HG03097 (cell line): Measurements from ENCODE around the gene GASK1B.

Source experiments
- ATAC-seq: cut with Tn5 transposase; IDR thresholded peaks from one replicate; pipeline ENCODE4 v1.9.1; 2021; ENCODE audit not compliant: unreplicated experiment, low FRiP score

GASK1B gene

DNA sequence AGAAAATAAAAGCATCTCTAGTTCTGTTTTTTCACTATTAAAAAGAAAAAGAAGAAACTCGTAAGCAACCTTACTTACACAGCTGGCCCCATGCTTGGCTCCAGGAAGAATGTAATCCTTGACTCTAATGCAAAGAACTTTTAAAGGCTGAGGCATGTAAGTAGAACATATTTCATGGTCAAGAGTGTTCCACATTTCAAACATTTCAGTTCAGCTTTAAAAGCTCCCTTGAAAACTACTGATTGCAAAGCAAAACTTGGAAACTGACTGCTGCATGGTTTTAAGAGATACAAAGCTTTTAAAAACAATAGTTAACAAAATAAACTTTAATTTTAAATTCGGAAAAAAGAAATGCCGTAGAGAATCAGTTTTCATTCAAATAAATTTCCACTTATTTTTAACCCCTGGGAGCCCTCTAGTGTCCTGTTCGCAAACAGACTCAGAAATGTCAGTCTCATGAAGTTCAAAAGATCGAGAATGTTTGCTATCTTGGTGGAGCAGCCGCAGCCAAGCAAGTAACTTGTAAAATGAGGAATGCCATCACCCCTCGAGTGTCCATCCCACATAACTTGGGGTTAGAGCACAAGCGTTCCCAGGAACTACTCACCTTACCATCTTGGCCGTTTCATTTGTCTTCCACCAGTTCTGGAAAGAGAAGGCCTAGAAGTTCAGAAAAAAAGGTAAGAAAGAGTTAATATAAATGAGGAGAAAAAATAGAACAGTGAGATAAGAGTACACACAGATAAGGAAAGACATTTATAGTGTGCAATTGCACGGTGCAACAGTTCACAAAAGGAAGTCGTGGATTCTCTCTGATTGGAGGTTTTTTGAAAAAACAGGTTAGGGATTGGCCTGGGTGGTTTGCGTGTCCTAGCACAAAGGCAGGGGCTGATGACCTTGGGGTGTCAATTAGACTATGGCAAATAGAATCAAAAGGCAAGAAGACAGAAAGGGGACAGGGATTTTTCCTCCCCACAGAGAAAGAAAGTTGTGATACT lies at the start of gene GASK1B:
TSS of gene GASK1B (minus strand) at position 765 of the 998 bp plus-strand sequence. CDS start 1,650 bp downstream, outside the sequence.
- no peak for ATAC-seq

DNA sequence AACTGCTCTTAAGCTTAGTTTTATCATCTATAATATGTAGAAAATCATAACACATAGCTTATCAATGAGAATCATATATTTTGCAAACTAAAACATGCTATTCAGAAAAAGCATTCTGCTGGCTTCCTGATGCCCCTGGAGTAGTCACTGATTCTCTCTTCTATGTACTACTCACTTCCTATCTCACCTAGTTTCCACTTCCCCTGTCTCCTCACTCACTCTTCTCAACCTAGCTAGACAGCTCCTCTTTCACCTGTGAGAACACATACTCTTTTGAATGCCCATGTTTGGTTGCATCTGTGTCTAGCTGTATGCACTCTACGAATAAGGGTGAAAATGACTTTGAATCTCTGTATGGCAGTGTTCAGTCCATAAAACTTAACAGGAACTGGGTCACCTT lies 46.8 kb upstream of the GASK1B start:
- ATAC-seq, result no peak

GRCh38 chr4:158217763-158218162 lies 44.9 kb upstream of the GASK1B start:
- no peak for ATAC-seq

DNA sequence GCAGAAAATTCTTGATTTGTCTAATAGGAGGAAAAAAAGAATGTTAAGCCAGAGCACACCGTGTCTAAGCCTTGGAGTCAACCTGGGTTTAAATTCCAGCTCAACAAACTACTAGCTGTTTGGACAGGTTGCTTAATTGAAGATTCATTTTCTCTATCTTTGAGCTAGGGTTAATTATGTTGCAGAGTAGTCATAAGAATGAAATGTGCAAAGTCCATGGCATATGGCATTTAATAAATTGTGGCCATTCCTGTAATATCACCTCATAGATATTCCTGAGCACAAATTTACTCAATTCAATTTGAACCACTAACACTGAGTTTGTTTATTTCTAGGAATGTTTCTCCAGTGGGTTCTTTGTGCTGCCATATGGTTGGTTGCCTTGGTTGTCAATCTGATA lies 42.0 kb upstream of the GASK1B start:
- ATAC-seq, result no peak

DNA sequence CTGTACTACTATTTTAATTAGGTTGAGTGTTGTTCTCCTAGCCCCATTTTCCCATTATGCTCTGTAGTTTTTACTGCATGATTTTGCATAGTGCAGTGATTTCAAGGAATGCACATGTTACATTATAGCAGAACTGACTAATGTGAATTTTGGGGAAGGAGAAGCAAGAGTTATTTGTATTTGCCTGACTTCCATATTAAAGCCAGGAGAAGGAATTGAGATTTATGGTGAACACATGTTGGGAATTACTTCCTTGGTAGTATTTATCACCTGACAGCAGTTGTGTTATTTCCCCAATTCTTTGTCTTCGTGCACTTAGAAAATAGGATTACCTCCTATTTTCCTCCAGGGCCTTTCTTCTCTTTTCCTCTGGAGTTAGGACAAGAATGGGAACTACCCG lies 40.6 kb upstream of the GASK1B start:
- ATAC-seq, result no peak

DNA sequence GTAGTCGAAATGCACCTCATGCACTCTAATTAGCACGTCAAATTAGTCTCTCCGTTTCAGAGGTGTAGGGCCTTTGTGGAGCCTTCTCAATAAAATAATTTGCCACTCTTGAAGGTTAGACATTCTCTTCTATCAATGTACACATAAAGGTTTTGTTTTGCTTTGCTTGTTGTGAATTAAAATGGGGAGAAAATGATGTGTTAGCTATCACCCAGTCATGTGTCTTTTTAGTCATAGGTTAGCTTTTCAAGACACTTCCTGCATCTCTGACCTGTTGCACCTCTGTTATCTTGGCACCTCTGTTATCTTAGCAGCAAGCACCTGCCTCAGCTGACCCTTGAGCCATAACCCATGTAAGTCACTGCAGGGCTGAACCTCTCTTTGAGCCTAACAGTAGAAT lies 38.4 kb upstream of the GASK1B start:
- ATAC-seq, result no peak

GRCh38 chr4:158209825-158210807 lies 37.3 kb upstream of the GASK1B start, which contains the start of gene TMEM144:
TMEM144 (plus strand) TSS chr4:158210486; CDS start chr4:158212668, 2,182 bp downstream.
- peak; percentile 89 for ATAC-seq

DNA sequence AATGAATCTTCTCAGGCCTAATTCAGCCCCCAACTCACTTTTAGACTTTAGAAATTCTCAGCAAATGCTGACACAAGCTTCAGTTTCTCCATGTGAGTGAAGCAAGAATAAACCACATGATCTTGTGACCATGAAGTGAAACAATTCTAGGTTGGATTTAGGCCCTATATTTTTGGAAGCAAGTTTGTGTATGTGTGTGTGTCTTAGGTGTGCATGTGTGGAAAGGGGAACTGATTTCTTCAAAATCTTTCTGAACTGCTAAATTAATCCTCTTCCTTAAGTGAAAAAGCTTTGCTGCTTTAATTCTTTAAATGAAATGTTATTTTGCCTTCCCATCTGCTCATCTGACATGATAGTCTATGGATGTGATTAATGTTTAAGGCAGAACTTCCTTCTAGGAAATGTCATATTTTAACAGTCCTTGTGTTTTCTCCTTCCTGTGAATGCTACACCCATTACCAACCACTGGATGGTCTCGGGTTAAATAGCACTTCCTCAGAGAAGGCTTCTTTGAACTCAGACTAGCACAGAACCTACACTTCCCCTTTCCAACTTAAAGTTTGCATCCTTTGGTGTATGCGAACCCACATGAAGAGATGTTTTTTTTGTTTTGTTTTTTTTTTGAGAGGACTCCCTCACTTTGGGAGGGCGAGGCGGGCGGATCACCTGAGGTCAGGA lies 36.3 kb upstream of the GASK1B start:
- peak; percentile 85 for ATAC-seq

DNA sequence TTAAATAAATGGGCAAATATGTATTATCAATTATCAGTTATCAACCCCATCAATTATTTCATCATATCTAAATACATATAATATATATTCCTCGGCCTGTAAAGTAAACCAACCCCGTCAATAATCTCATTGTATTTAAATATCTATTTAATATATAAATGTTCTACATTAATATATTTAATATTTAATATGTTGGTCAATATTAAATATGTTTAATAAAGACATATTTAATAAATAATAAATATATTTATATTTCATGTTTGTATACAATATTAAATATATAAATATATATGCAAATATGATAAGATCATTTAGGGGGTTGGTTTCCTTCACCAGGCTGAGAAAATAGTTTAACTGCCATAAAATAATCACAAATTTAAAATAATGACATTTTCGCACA lies 31.1 kb upstream of the GASK1B start:
- ATAC-seq, result no peak

DNA sequence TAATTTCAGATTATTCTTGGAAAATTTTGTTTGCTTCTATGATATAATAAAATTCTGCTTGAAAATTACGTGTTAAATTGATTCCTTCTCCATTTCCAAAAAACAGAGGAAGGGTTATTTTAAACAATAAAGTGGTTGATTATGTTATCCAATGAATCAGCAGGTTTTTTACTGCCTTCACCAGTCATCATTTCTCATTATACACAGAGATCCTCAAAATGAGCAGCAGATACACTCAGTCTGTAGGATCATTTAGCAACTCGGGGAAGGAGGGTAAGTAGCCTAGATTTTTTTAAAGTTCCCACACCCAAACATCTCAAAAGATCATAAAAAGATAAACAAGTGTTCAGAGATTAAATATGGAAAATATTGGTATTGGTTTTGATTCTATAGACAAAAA lies 30.6 kb upstream of the GASK1B start:
- ATAC-seq, result no peak

- ATAC-seq, result no peak
These were observed 29.7 kb upstream of the GASK1B start for GRCh38 chr4:158202481-158202880.

GRCh38 chr4:158201876-158202275 lies 29.1 kb upstream of the GASK1B start:
- no peak for ATAC-seq

- no peak for ATAC-seq
These were observed 28.5 kb upstream of the GASK1B start for GRCh38 chr4:158201322-158201721.

GRCh38 chr4:158200214-158200613 lies 27.4 kb upstream of the GASK1B start:
- ATAC-seq, result no peak

- no peak for ATAC-seq
These were observed 24.5 kb upstream of the GASK1B start for GRCh38 chr4:158197194-158197776.

DNA sequence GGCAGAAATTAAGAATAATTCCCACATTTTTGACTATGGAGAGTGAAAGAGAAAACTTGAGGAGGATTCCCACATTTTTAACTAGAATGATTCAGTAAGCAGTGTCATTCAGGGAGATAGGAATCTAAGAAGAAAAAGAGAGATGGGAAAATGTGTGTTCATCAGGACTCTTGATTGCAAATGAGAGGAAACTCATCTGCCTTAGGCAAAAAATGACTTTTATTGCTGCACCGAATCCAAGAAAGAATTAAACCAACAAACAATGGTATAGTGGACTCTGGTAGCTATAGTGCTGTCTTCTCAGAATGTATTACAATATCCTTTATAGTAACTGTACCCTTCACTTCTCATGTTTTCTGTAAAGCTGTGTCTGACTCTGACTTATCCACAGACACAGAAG lies 22.5 kb upstream of the GASK1B start:
- ATAC-seq, result no peak

- ATAC-seq, result no peak
These were observed 20.4 kb upstream of the GASK1B start for GRCh38 chr4:158193171-158193749.

GRCh38 chr4:158192439-158193158 lies 19.8 kb upstream of the GASK1B start:
- ATAC-seq, result no peak

GRCh38 chr4:158190718-158191117 lies 17.9 kb upstream of the GASK1B start:
- no peak for ATAC-seq
